GM18526 (cell line): ENCODE measurements around the gene TCF7L2.

ENCODE experiments used
- POLR2A ChIP-seq: IDR thresholded peaks from 3 replicates; pipeline ENCODE4 v1.6.1; 2011; ENCODE audit not compliant: insufficient read length; ENCODE audit errors: extremely low read depth

Gene TCF7L2

DNA sequence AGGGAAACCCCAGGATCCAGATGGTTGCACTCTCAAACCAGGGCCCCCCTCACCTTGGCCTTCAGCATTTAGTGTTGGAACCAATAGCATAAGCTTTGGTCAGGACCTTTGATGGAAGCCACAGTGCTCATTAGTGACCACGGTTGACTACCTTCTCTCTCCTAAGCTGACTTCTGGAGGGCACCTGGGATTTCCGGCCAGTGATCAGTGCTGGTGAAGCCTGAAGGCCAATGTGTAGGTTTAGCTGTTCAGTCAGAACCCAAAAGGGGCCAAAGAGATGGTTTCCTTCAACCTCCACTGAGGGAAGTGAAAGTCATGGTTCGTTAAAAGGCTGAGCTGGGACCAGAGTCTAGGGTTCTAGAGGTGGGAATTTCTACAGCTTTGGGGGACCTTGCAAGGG, 46.4 kb downstream of the TCF7L2 start:
- TF ChIP-seq POLR2A: no peak

DNA sequence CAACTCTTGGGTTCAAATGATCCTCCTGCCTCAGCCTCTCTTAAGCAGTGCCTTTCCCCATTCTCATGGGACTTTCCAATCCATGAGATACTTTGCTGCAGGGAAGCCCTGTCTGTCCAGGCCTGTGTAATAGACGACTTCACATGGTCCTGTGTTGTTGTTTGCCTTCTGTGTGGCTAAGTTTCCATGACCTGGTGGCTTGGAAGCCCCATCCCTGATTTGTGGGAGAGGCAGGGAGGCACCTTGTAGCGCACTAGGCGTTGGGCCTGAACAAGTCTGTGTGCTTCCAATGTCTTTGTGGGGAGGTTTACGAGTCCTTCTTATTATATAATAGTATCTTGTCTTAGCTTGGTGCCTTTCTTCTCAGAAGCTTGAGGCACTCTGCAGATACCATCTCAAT, 49.1 kb downstream of the TCF7L2 start:
- no peak for TF ChIP-seq POLR2A

DNA sequence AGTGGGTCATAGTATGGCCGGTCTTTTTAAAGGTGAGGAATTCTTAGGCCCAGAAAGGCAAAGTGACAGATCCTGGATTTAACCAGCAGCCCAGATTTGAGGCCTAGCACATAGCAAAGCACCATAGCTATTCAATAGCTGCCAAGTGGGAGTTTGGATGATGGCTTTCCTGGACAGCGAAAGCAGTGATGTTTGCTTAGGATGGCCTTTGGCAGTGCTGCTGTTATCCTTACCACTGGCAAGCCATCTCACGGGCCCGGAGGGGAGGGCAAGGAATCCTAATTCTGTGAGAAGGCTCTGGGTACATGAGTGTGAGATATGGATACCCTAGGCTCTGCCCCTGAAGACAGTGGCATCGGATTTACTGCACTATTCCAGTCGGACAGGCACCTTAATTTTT, 50.4 kb downstream of the TCF7L2 start:
- no peak for TF ChIP-seq POLR2A

DNA sequence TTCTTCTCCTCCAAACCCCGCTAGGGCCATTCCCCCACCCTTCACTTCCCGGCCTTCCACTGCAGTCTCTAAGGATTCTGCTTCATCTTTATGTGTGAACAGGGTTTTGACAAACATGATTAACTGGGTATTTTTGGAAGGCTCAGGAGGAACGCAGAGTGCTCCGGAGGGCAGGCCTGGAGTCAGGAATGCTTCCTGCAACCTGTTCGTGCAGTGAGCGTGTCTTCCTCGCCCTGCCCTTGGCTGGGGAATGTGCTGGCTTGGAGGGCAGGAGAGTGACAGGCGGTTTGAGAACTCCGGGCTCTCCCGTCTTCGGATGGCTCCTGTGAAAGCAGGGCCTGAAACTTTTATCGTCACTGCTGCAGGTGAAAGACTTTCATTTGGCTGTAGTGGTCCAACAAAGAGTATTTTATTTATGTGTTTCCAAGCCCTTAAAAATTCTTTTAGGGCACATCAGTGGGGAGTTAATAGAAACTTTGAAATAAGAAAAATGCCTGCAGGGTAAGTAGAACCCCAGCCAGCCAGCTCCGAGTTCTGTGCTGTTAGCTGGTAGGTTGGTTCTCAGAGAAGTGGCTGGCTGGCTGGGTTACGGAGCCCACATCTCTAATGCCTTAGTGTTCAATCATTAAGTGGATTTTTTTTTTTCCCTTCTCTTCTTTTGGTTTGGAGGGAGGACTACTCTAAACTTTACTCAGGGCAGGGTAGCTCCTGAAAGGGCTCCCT, 51.0 kb downstream of the TCF7L2 start:
- TF ChIP-seq POLR2A: no peak

DNA sequence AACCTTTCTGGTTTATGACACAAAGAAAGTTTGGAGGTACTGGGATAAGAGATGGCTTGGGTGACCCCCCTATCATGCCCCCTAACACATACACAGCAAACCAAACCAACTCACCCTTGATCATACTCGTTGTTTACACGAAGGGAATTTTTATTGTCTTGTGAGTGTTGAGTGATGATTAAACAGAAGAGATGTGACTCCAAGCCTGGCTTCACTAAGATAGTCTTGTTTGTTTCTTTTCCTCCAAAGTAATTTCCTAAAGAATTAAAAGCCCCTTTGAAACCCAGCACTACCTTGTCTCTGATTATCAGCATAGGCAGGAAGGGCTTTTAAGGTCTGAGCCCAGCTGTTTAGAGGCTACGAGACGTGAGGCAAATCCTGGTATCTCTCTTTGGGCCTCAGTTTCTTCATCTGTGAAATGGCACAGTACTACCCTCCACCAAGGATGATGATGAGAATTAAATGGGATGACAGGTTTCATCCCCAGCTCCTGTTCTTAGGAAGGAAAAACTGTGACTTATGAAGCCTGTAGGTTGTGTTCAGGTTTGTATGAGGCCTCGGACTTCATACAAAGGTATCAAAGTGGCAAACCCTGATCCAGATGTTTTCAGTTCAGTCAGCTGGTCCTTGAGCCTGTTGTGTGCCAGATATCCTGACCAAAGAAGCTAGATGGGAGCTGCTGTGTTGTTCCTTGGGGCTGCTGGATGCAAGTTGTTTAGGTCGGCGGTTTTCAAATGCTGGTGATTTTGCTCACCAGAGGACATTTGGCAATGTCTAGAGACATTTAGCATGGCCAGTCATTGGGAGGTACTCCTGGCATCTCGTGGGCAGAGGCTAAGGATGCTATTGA, 51.8 kb downstream of the TCF7L2 start:
- TF ChIP-seq POLR2A: no peak

DNA sequence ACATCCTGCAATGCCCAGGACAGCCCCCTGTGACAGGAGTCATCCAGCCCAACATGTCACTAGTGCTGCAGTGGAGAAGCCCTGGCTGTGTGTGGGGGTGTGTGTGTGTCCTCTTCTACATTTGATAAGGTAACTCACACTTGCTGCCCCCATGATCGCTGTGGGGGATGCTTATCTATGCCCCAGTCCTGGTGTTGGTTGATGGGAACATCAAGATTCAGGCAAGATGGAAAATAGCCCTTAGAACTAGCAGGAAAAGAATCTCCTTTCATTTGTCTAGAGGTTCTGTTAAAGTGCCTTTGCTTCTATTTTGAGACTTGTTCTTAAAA, 52.4 kb downstream of the TCF7L2 start:
- TF ChIP-seq POLR2A: no peak

DNA sequence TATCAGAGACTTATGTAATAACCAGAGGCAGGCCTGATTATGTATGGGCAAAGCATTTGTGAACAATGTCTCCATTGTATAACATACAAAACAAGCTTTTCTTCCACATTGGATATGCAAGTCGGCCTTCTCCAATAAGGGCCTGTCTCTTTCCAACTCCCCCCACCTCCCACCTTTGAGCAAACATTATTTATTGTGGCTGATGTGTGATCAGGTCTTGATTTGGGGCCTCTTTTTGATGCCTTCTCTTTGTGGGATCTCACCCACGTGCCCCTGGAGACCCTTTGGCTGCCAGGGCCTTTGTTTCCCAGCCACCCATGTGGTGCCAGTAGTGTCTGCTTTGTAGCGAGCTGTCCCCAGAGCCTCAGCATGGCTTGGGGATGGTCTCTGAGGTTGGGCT, 53.0 kb downstream of the TCF7L2 start:
- no peak for TF ChIP-seq POLR2A

DNA sequence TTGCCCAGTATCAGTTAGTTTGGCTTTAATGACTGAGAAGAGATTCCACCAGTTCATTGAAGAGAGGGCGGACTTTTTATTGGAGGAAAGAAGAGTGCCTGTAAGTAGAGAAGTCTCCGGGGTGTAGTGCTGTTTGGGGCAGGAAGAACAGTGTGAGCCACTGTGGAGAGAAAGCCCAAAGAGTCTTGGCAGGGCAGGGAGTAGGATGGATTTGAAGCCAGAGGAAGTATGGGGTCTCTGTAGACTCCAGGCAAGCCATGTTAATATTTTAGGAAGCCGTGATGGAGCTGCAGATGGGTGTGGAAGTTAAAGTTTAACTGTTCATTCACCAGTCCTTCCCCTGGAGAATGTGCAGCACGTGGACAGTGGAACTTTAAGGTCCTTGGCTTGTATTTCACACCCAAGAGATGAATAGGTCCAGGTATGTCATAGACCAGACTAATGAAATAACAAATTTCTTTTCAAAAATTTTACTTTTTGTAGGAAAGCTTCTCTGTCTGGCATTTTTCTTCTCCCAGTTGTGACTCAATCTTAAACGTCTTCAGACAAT, 54.1 kb downstream of the TCF7L2 start:
- TF ChIP-seq POLR2A: no peak

DNA sequence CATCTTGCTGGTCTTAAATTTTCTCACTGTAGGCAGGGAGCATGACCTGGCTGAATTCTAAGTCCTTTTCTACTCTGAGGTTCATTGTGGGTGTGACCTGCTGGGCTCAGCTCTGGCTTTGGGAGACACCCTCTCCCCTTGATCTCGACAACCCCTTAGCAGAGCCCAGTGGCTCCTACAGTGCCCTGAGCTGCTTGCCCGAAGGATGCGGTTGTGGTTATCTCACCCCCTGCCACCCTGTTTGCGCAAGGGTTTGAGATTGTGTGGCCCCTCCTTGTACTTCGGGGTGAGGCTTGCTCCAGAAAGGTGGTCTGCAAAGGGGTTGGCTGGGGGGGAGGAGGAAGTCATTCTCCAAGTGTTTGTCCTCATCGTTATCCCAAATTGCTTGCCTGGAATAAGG, 55.3 kb downstream of the TCF7L2 start:
- TF ChIP-seq POLR2A: no peak

DNA sequence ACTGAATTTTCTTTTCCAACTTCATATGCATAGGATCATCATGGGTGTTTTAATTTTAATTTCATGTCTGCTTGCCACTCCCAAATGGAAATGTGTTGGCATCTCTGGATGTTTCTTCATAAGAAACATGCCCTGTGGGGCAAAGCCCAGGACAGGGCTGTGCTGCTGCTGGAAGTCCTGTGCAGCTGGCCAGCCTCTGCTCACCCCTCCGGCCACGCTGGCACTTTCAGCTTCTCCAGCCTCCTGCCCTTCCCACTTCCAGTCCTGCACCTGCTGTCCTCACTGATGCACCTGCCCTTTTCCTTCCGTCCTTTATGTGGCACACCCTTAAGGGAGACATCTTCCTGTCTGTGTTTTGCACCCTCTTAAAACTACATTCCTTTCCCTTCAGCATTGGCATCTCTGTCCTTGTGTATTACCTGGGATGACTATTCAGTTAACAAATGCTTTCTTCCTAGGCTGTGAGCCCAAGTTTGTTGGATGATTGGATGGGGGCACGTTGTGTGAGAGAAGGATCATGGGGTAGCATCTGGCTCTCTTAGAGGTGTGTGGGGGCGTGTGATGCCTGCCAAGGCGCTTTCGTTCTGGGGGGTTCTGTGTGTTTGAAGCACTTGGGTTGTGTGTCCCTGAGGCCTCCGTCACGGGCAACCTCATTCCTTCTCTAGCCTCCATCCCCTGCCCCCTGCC, 56.8 kb downstream of the TCF7L2 start:
- no peak for TF ChIP-seq POLR2A

DNA sequence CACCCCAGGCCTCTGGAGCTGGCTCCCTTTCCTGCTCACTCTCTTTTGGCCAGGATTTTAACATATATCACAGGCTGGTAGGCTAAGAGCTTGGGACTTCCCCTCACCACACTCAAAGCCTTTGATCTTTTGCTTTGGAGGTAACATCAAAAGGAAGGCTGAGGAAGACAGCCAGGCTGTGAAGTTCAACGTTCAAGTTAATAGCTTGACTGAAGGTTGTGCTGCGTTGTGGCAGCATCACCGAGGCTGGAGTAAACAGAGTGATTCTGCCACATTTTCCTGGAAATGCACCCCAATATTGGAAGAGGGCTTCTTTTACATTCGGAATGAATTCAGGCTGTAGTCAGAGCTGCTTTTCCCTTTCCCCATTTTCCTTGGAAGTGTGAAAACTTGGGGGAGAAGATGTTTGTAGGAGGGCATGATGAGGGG, 57.3 kb downstream of the TCF7L2 start:
- no peak for TF ChIP-seq POLR2A

DNA sequence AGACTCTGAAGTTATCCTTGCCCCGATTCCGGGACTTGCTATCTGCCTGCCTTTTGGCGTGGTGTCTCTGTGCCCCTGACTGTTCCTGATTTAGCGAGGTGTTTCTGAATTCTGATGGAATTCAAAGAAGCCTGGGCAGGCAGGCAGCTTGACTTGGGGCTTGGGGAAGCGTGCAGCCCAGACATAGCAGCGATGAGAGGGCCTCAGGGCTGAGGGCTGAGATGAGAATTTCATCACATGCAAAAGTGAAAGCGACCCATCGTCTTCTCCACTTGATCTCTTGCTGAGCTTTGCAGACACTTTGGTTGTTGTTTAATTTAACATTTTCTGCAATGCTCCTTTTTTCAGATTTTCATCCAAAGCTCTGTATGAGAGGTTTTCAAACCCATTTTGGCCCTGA, 57.8 kb downstream of the TCF7L2 start:
- no peak for TF ChIP-seq POLR2A

DNA sequence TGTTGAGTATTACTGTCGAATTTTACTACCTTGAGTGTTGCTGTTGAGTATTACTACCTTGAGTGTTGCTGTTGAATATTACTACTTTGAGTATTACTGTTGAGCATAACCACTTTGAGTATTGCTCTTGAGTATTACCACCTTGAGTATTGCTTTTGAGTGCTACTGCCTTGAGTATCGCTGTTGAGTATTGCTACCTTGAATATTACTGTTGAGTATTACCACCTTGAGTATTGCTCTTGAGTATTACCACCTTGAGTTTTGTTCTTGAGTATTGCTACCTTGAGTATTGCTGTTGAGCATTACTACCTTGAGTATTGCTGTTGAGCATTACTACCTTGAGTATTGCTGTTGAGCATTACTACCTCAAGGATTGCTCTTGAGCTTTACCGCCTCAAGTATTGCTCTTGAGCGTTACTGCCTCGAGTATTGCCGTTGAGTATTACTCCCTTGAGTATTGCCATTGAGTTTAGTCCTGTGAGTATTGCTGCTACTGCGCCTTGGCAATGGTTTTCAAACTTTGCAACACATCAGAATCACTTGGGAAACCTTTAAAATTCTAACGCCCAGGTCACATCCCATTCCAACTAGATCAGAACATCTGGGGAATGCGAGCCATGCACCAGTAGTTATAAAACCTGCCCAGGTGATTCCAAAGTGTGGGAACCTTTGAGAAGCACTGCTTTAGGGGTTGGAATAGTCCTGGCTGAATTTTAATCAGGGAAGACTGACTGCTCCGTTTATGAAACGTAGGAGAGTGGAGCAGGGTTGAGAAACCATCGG, 61.7 kb downstream of the TCF7L2 start:
- TF ChIP-seq POLR2A: no peak

DNA sequence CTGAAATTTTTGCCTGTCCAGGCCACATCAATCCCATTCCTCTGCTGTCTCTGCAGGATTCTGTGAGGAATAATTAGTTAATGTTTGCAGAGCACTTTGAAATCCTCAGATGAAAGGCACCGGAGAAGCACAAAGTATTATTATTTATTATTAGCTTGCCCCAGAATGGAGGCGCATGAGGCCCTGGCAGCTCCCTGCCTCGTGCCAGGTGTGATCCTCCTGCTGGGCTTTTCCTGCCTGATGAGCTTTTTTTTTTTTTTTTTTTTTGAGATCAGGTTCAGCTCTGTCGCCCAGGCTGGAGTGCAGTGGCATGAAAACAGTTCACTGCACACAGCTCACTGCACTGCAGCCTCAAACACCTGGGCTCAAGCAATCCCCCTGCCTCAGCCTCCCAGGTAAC, 65.2 kb downstream of the TCF7L2 start:
- no peak for TF ChIP-seq POLR2A

DNA sequence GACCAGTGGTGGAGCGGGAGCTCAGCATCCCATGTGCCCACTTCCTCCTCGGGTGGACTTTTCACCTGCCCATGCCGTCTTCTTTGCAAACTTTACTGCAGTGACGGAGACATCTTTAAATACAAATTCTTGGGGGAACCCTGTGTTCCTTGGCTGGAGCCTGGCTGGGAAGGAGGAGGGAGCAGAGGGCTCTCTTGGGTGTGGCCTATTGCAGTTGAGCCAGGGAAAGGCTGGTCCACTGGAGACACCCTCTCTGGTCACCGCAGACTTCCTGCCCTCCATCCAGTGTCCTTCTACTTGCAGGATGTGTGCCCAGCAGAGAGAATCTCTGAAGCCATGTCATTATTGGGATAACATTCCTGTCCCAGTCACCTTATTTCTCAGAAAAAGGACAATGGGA, 67.3 kb downstream of the TCF7L2 start:
- TF ChIP-seq POLR2A: no peak
